NB4 (cell line): ENCODE data around the gene PARD6G.

Source experiments
- CTCF ChIP-seq: IDR thresholded peaks from one replicate; pipeline ENCODE4 v1.5.1; 2012; ENCODE audit warnings: low read depth, low read length
- MYC ChIP-seq: IDR thresholded peaks from 2 replicates; pipeline ENCODE4 v1.6.1; 2011; ENCODE audit warnings: low read depth, low read length
- POLR2A ChIP-seq: IDR thresholded peaks from 2 replicates; pipeline ENCODE4 v1.6.1; 2011; ENCODE audit warnings: mild to moderate bottlenecking; ENCODE audit not compliant: insufficient read length; ENCODE audit errors: extremely low read depth
- TF ChIP-seq, protein P1 (sequence below): IDR thresholded peaks from 2 replicates; pipeline ENCODE4 v1.6.1; 2011; ENCODE audit warnings: low read depth, low read length

DNA sequence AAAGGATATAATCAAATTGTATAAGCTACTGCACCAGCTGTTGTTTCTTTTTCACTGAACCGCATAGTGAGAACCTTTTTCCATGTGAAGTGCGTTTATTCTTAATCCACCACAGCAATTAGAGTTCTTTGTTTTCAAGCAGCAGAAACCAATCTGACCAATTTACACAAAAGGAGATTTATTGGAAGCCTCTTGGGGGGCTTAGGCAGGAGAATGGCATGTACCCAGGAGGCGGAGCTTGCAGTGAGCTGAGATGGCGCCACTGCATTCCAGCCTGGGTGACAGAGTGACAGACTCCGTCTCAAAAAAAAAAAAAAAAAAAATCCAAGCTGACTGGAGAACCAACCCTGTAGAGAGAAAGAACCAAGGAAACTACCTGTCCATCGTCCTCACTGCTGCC lies 128.2 kb downstream of the PARD6G start:
- TF ChIP-seq CTCF (no peak), POLR2A (no peak), MYC (no peak)
- TF ChIP-seq, protein P1, sequence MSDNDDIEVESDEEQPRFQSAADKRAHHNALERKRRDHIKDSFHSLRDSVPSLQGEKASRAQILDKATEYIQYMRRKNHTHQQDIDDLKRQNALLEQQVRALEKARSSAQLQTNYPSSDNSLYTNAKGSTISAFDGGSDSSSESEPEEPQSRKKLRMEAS = no peak
